Ovary (tissue), 9 donors: ENCODE results near the gene ST3GAL5. TPM values are rescaled to one million over a fixed set of nuclear protein-coding genes. Genes with fewer than 3 reads are reported as not detected.
A peak's percentile ranks its signal among the peaks of the same experiment; 100 is the strongest.

Experiments used
- DNase-seq, 5 donors: peaks; one replicate each; pipeline ENCODE4 v3.0.0-alpha.2; 2019 to 2020
- H3K27ac ChIP-seq, 2 donors: fragments of 200-600 bp; one replicate each; pipeline versions ENCODE4 v1.5.1 to v1.8.0; 2019 to 2022
- H3K27me3 ChIP-seq: fragments of 200-600 bp; one replicate; pipeline ENCODE4 v1.8.0; 2022
- H3K36me3 ChIP-seq: fragments of 200-600 bp; sonication (generic); one replicate; pipeline ENCODE4 v1.5.1; 2019
- H3K4me1 ChIP-seq: one replicate; pipeline ENCODE4 v1.8.1; 2013; ENCODE audit warnings: mild to moderate bottlenecking, moderate library complexity; ENCODE audit not compliant: insufficient read depth
- H3K4me3 ChIP-seq: fragments of 200-600 bp; sonication (generic); one replicate; pipeline ENCODE4 v1.5.1; 2017
- H3K9me3 ChIP-seq, 2 donors: fragments of 200-600 bp in 1 of 2; sonication (generic) in 1 of 2; one replicate each; pipeline versions ENCODE4 v1.5.1 to v1.8.1; 2013 to 2019; ENCODE audit warnings: mild to moderate bottlenecking in 1 of 2, moderate library complexity in 1 of 2
- EP300 ChIP-seq: sonication (generic); formaldehyde crosslinking; IDR thresholded peaks from one replicate; pipeline ENCODE4 v1.6.1; 2017; ENCODE audit warnings: antibody characterized with exemption
- POLR2A ChIP-seq: fragments of 450-650 bp; IDR thresholded peaks from one replicate; pipeline ENCODE4 v1.6.1; 2017; ENCODE audit warnings: antibody characterized with exemption, mild to moderate bottlenecking, moderate library complexity
- WGBS, 3 donors: extraction: QIAGEN DNeasy Blood & Tissue Kit in 1 of 3; methylation state at CpG; one replicate each; pipeline versions ENCODE4 v1.1.5 to v1.1.7; 2013 to 2017; 5-methylcytosine and 5-hydroxymethylcytosine counted together
- intact Hi-C, 4 donors: fragments of 100-400 bp; cut with DNase I; formaldehyde crosslinking; loops; one replicate each; pipeline versions ENCODE4 v1.11.0 to v1.15.1; 2022 to 2023
- polyA plus RNA-seq, 2 donors: library from polyadenylated mRNA; stranded (reverse); fragments of 200-250 nt in 1 of 2; fragments of 350-450 nt in 1 of 2; fragmentation: Illumina TruSeq in 1 of 2; extraction: RNeasy Lipid Tissue Mini Kit (QIAGEN cat#74804) in 1 of 2; gene quantifications; one replicate each; pipeline ENCODE4 v1.2.3, GENCODE V29; 2013 to 2014
- total RNA-seq, 7 donors: library from RNA; depleted of rRNA in 2 of 7; stranded (reverse); fragments of >200 nt in 2 of 7; fragmentation: NEBNext Ultra II Directional in 3 of 7; extraction: Animal tissue kit (Norgen Biotek cat#: 25700) in 3 of 7; gene quantifications; one replicate each; pipeline versions ENCODE4 v1.1.0 to v1.2.4, GENCODE V29; 2016 to 2023
- TF ChIP-seq, protein P1 (sequence below), 3 donors: fragments of 450-650 bp in 2 of 3; fragments of 200-600 bp in 1 of 3; IDR thresholded peaks; one replicate each; pipeline versions ENCODE4 v1.5.1 to v1.8.0; 2016 to 2022; ENCODE audit warnings: antibody characterized with exemption in 3 of 3, mild to moderate bottlenecking in 1 of 3
- donor health status: DM: no; HTN: no; CAD: no; lungs with moderate emphysema.
- donor health status: DM: no; HTN: no; CAD: no.
- donor health status: Bipolar disorder and iron deficiency.
- donor health status: DM: yes; HTN: yes; CAD: no.
- donor health status: DM: no; HTN: no; CAD: no.
- donor health status: DM: yes; HTN: yes; CAD: no.

The ST3GAL5 gene
- total and polyA plus RNA-seq, 9 donors, result 11.6 to 52.7 (median 22.2) TPM

DNA sequence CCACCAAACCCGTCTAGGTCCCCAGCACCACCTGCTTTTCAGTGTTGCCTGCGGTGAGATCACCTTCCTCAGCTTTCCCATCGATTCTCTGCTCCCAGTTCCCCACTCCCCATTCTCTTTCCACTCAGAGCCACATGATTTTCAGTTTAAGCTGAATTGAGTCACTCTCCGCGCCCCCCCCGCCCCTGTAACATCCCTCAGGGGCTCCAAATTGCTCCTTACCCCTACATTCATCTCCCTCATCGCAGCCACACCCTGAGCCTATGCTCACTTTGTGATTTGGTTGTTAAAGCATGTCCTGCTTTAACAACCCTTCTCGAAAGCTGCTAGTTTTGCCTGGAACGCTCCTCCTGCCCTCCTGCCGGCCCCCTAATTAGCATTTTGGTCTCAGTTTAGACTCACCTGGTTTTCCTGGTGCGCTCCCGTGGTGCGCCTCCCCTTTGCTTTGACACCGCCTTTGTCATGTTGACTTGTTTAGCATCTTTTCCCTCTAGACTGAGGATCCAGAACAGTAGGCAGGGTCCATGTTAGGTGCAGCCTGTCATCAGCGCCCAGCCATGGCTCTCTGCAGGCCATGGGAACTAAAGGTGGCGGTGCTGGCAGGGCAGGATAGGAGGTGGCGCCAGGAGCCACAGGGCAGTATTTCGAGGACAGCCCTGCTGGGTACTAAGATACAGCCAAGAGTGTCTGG lies 60.8 kb downstream of the ST3GAL5 start:
- Histone ChIP-seq H3K4me3 (peak overlapping the region; percentile 21), H3K36me3 (no peaks in the 10 kb centered on the region), H3K4me1 (peaks cover 3% of the 10 kb centered on the region), H3K27ac (no peak overlapping the region), H3K27me3 (no peaks in the 10 kb centered on the region), H3K9me3 (no peaks in the 10 kb centered on the region)
- intact Hi-C loops, result loop anchor here (1.0 to 10.0 kb wide), 4 partner anchors 57 to 251 kb away; partner anchors contain the start of gene ST3GAL5 (in 3 of the 4)
- 75 to 77% (median 77%) methylated on average over 18 of the region's 18 CpGs for WGBS, 3 donors
- TF ChIP-seq, protein P1, sequence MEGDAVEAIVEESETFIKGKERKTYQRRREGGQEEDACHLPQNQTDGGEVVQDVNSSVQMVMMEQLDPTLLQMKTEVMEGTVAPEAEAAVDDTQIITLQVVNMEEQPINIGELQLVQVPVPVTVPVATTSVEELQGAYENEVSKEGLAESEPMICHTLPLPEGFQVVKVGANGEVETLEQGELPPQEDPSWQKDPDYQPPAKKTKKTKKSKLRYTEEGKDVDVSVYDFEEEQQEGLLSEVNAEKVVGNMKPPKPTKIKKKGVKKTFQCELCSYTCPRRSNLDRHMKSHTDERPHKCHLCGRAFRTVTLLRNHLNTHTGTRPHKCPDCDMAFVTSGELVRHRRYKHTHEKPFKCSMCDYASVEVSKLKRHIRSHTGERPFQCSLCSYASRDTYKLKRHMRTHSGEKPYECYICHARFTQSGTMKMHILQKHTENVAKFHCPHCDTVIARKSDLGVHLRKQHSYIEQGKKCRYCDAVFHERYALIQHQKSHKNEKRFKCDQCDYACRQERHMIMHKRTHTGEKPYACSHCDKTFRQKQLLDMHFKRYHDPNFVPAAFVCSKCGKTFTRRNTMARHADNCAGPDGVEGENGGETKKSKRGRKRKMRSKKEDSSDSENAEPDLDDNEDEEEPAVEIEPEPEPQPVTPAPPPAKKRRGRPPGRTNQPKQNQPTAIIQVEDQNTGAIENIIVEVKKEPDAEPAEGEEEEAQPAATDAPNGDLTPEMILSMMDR (IDR thresholded peaks at IDR 0.05), result no peak
- no peak for TF ChIP-seq POLR2A
- no peak for TF ChIP-seq EP300
- no peak for DNase-seq

DNA sequence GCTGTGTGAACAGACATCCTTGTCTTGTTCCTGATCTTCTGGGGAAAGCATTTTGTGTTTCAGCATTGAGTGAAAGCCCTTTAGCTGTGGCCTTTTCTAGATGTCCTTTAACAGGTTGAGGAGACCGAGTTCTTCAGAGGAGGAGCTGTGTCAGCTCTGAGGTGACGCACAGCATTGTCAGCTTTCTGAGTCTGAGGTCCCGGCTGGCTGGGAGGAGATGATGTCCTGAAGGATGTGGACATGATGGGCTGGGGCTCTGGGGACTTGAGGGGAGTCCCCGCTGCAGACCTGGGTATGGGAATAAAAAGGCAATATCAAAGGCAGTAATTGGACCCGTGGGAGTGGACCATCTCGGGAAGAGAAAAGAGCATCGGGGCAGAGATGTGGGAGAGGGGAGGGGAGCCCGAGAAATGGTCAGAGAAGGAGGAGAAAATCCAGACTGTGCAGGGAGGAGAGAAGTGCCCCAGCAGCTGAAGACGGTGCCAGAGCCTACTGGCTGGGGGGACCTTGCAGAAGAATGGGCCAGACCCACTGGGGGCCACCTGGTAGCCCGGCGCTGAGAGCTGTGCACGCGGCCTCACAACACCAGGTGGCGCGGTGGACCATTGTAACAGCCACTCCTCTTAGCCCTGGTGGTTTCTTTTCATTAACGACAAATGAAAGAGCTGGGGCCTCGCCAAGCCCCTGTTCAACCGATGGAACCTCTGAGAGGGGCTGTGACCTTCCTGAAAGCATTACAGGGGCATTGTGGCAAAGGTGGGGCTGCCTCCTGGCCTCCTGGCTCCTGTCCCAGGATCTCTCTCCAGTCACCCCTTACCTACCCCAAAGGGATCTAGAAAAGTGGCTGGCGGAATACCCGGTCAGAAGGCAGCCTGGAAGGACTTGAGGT lies 61.6 kb downstream of the ST3GAL5 start:
- peak; percentile 72 to 89 (median 83) for DNase-seq
- H3K4me1 ChIP-seq, result peaks cover 3% of the 10 kb centered on the region
- intact Hi-C loops, result loop anchor here (1.0 to 10.0 kb wide), 4 partner anchors 58 to 252 kb away; partner anchors contain the start of gene ST3GAL5 (in 3 of the 4)
- H3K4me3 ChIP-seq, result peak overlapping the region; percentile 21
- 15 to 20% (median 15%) methylated on average over 20 of the region's 20 CpGs for WGBS, 3 donors
- H3K27me3 ChIP-seq, result no peaks in the 10 kb centered on the region
- H3K36me3 ChIP-seq, result no peaks in the 10 kb centered on the region
- TF ChIP-seq, protein P1 (IDR thresholded peaks at IDR 0.05), result peak; percentile 82 to 96 (median 95)
- no peak for TF ChIP-seq EP300
- TF ChIP-seq POLR2A, result peak; percentile 23
- no peak overlapping the region for H3K27ac ChIP-seq
- H3K9me3 ChIP-seq, result no peaks in the 10 kb centered on the region

DNA sequence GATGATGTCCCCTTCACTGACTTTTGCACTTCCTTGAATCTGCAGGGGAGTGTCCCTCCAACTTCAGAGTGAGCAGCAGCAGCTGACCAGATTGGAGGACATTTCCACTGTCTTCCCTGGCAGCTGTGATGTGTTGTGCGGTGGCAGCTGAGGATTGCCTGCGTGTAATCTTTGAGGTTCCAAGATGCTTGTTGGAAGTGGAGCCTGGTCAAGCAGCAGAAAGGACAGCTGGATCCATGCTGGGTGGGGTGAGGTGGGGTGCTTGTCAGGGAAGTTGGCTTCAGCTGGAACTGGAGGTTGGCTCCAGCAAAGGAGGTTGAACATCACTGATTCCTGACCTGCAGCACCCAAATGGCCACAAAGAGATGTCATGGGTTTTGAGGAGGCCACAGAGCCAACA lies 64.8 kb downstream of the ST3GAL5 start:
- intact Hi-C loops, result loop anchor here in 1 of 4 donors (10.0 kb wide), 1 partner anchor 61 kb away; the partner anchor contains the start of gene ST3GAL5
- 47 to 50% (median 50%) methylated on average over 2 of the region's 2 CpGs for WGBS, 3 donors

DNA sequence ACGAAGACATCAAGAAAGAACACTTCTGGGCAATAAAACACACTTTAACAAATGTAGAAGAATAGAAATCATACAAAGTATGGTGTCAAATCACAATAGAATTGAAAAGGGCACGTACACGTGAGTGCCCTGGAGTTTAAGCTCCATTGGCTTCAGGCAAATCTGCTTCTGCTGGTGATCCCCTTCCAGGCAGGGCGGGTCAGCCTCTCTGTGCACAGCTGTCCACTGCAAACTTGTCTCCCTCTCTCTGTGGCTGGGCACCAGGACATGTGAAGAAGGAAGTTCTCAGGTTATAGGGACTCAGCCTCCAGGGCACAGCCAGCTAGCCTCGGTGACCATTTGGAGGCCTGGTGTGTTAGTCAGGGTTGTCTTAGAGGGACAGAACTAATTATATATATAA lies 66.0 kb downstream of the ST3GAL5 start:
- 77 to 89% (median 85%) methylated on average over 5 of the region's 5 CpGs for WGBS, 3 donors

More for the DNA sequence above, 64.8 kb downstream of the ST3GAL5 start:
- DNase-seq, result no peak
- no peak overlapping the region for H3K4me3 ChIP-seq
- TF ChIP-seq POLR2A (no peak), EP300 (no peak)
- TF ChIP-seq, protein P1 (IDR thresholded peaks at IDR 0.05), result no peak
- no peak overlapping the region for H3K27ac ChIP-seq
- no peaks in the 10 kb centered on the region for H3K9me3 ChIP-seq
- H3K4me1 ChIP-seq, result peaks cover 3% of the 10 kb centered on the region
- H3K27me3 ChIP-seq, result no peaks in the 10 kb centered on the region
- no peaks in the 10 kb centered on the region for H3K36me3 ChIP-seq

More for the DNA sequence above, 66.0 kb downstream of the ST3GAL5 start:
- TF ChIP-seq POLR2A (no peak), EP300 (no peak)
- TF ChIP-seq, protein P1 (IDR thresholded peaks at IDR 0.05), result no peak
- DNase-seq, result no peak
- Histone ChIP-seq H3K36me3 (no peaks in the 10 kb centered on the region), H3K4me1 (peaks cover 3% of the 10 kb centered on the region), H3K9me3 (no peaks in the 10 kb centered on the region), H3K4me3 (no peak overlapping the region), H3K27ac (no peak overlapping the region), H3K27me3 (no peaks in the 10 kb centered on the region)
- intact Hi-C loops, result loop anchor here in 1 of 4 donors (10.0 kb wide), 1 partner anchor 62 kb away; the partner anchor contains the start of gene ST3GAL5
